ENCODE data around the gene HERC3.

DNA sequence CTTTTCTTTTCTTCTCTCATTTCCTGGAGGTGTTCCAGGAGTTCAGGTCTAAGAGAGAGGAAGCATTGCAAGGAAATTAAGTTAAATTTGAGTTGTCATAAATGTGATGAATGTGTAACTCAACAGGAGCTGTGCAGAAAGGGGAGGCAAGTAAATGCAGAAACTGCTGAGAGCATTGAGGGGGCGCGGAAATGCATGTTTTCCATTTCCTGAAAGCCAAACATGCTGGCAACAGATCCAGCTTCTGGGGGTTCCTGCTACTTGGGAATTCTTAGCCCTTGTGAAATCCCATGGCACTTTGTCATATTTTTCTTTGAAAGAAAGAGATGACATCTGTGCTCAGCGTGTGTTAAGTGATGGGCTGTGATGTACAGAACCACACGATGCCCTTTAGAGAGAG is 139.1 kb downstream of the HERC3 start:
- TF ChIP-seq NR2F2 (IDR thresholded peaks at IDR 0.05), result no peak
- TF ChIP-seq, protein P1, sequence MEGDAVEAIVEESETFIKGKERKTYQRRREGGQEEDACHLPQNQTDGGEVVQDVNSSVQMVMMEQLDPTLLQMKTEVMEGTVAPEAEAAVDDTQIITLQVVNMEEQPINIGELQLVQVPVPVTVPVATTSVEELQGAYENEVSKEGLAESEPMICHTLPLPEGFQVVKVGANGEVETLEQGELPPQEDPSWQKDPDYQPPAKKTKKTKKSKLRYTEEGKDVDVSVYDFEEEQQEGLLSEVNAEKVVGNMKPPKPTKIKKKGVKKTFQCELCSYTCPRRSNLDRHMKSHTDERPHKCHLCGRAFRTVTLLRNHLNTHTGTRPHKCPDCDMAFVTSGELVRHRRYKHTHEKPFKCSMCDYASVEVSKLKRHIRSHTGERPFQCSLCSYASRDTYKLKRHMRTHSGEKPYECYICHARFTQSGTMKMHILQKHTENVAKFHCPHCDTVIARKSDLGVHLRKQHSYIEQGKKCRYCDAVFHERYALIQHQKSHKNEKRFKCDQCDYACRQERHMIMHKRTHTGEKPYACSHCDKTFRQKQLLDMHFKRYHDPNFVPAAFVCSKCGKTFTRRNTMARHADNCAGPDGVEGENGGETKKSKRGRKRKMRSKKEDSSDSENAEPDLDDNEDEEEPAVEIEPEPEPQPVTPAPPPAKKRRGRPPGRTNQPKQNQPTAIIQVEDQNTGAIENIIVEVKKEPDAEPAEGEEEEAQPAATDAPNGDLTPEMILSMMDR (IDR thresholded peaks at IDR 0.05; ENCODE audit: low read depth, low read length, missing input control), result no peak
- TF ChIP-seq EGR1 (IDR thresholded peaks at IDR 0.05; ENCODE audit: low read depth in 2 of 2), result no peak
- no peak for TF ChIP-seq YY1 (IDR thresholded peaks at IDR 0.05)

All from liver (tissue), 3 donors.